C4-2B (cell line): ENCODE data around the gene OTULINL.

Experiments used
- H3K27ac ChIP-seq: fragments of 450-650 bp; 2 replicates; pipeline ENCODE4 v1.5.1; 2017
- ZFX ChIP-seq: fragments of 450-650 bp; IDR thresholded peaks from 2 replicates; pipeline ENCODE4 v1.6.1; 2017
- TF ChIP-seq, protein P1 (sequence below): fragments of 450-650 bp; conservative IDR thresholded peaks from 2 replicates; pipeline ENCODE4 v1.5.1; 2017; ENCODE audit warnings: mild to moderate bottlenecking

OTULINL gene

DNA sequence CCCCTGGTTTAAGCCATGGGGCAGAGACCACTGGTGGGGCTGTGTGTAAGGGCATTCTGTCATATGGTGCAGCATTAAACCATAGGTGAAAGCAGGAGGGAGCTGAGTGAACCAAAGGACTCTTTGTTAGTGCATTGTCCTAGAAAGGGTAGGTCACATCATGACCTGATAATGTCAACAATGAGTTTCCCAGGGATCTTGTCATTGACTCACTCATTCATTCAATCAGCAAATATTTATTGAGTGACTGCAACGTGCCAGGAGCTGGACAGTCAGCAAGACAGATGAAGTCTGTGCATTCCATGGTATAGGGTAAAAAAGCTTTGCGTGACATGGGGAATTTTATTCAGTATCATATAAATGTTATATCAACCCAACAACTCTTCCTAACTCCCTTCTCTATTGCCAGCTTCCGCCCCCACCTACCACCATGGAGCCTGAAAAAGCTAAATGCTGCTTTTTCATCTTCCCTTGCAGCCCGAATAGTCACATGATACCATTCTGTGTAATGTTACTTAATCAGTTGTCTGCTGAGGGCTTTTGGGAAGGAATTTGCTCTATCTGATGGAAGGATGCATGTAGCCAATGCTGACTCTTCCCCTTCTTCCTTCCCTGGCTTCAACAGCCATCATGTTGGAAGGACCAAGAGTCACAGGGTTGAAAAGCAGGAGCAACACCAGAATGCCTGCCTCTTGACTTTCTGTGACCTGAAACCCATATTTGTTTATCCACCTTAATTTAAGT lies 11.5 kb upstream of the OTULINL start:
- no peak for TF ChIP-seq ZFX
- TF ChIP-seq, protein P1, sequence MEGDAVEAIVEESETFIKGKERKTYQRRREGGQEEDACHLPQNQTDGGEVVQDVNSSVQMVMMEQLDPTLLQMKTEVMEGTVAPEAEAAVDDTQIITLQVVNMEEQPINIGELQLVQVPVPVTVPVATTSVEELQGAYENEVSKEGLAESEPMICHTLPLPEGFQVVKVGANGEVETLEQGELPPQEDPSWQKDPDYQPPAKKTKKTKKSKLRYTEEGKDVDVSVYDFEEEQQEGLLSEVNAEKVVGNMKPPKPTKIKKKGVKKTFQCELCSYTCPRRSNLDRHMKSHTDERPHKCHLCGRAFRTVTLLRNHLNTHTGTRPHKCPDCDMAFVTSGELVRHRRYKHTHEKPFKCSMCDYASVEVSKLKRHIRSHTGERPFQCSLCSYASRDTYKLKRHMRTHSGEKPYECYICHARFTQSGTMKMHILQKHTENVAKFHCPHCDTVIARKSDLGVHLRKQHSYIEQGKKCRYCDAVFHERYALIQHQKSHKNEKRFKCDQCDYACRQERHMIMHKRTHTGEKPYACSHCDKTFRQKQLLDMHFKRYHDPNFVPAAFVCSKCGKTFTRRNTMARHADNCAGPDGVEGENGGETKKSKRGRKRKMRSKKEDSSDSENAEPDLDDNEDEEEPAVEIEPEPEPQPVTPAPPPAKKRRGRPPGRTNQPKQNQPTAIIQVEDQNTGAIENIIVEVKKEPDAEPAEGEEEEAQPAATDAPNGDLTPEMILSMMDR = no peak
- peak overlapping the region; percentile 62; the same call in 1 of the 2 replicates for H3K27ac ChIP-seq

DNA sequence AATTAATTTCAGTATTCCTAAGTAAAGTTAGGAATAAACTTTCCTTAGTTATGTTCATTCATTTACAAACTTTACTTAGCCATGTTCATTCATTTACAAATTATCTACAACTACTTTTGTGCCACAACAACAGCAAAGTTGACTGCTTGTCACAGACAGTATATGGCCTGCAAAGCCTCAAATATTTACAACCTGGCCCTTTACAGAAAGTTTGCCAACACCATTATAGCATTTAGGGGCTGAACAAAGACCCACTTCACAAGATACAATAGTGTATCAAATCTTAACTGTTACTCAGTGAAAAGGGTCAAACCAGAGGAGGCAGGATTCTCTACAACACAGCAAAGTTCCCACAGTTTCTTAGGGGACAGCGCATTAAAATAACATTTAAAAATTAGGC lies 9.7 kb upstream of the OTULINL start:
- no peak overlapping the region for H3K27ac ChIP-seq
- TF ChIP-seq, protein P1 = no peak
- no peak for TF ChIP-seq ZFX

DNA sequence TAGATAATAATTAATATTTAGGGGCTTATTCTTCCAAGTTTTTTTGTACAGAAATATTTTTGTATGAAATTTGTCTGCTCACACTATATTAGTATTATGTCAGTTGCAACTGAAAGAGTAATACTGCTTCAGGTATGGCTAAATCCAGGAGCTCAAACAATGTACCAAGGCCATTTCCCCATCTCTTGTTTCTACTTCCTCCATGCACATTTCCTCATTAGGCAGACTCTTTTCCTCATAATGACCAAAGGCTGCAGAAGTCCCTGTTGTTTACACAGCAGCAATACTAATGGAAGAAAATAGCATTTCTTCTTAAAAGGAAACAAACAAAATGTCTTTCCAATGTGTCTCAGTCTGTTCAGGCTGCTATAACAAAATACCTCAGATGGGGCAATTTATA lies 9.2 kb upstream of the OTULINL start:
- no peak for TF ChIP-seq ZFX
- TF ChIP-seq, protein P1 = no peak
- H3K27ac ChIP-seq = no peak overlapping the region

DNA sequence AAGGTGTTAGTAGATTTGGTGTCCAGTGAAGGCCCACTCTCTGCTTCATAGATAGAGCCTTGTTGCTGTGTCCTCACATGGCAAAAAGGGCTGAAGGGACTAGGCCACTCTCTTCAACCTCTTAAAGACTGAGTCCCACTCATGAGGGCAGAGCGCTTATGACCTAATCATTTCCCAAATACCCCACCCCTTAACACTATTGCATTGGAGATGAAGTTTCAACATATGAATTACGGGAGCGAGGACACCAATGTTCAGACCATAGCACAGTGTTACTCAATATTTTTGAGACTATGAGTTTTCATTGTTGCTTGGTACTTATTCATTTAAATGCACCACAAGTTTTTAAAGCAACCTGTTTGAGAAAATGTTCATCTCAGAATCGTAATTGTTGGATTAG lies 8.8 kb upstream of the OTULINL start:
- no peak overlapping the region for H3K27ac ChIP-seq
- TF ChIP-seq, protein P1 = no peak
- no peak for TF ChIP-seq ZFX

DNA sequence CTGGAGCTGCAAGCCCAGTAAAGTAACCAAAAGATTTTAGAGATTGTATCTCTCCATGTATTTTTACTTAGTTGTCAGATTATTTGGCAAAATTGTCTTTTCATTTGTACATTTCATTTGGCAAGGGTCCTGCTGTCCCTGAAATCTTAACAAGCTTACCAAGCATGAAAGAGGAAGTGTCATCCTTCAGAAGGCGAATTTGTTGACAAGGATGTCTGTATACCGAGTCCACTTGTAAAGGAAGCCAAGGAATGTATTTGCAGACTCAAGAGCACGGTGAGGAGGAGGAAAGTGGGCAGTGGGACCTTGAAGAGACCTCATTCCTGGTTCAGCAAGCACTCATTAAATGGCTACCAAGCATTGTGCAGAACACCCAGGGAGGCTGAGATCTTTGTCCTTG lies 7.5 kb upstream of the OTULINL start:
- peak overlapping the region; percentile 58 for H3K27ac ChIP-seq

GRCh38 chr5:14574891-14575508 lies 6.6 kb upstream of the OTULINL start:
- H3K27ac ChIP-seq = peak overlapping the region; percentile 58
- TF ChIP-seq, protein P1 = no peak
- TF ChIP-seq ZFX = no peak

More for the DNA sequence above, 7.5 kb upstream of the OTULINL start:
- TF ChIP-seq ZFX = no peak
- TF ChIP-seq, protein P1 = no peak

GRCh38 chr5:14576206-14576605 lies 5.4 kb upstream of the OTULINL start:
- TF ChIP-seq, protein P1 = no peak

More at GRCh38 chr5:14576206-14576605, 5.4 kb upstream of the OTULINL start:
- H3K27ac ChIP-seq = no peak overlapping the region
